H9 (cell line): Measurements from ENCODE around the gene STRN. TPM values are rescaled to one million over a fixed set of nuclear protein-coding genes. Genes with fewer than 3 reads are reported as not detected.
"Not testable (repeated sequence)": the region's sequence is repeated elsewhere in the genome, so short reads cannot be mapped to it uniquely, and the experiment has no call there.

ENCODE experiments used
- DNase-seq: peaks from one replicate; pipeline ENCODE4 v3.0.0-alpha.2; 2017
- H2AFZ ChIP-seq: one replicate; pipeline ENCODE4 v1.6.1; 2013; ENCODE audit warnings: mild to moderate bottlenecking, low read length, control low read depth, moderate library complexity
- H2AK5ac ChIP-seq: 2 replicates; pipeline ENCODE4 v1.6.1; 2013; ENCODE audit warnings: low read length, control low read depth, mixed read lengths; ENCODE audit not compliant: insufficient read length
- H2BK120ac ChIP-seq: one replicate; pipeline ENCODE4 v1.6.1; 2013; ENCODE audit warnings: low read depth, mild to moderate bottlenecking, low read length, control low read depth, inconsistent platforms; ENCODE audit not compliant: poor library complexity, severe bottlenecking
- H2BK12ac ChIP-seq: 2 replicates; pipeline ENCODE4 v1.6.1; 2013; ENCODE audit warnings: low read length, control low read depth, mixed read lengths, low read depth; ENCODE audit not compliant: insufficient read length
- H2BK15ac ChIP-seq: 2 replicates; pipeline ENCODE4 v1.6.1; 2013; ENCODE audit warnings: low read depth, low read length, control low read depth
- H2BK20ac ChIP-seq: one replicate; pipeline ENCODE4 v1.6.1; 2013; ENCODE audit warnings: low read depth, mild to moderate bottlenecking, low read length, control low read depth, inconsistent platforms; ENCODE audit not compliant: poor library complexity, severe bottlenecking
- H2BK5ac ChIP-seq: 2 replicates; pipeline ENCODE4 v1.6.1; 2013; ENCODE audit warnings: low read length, control low read depth, mixed read lengths; ENCODE audit not compliant: insufficient read length
- H3K14ac ChIP-seq: 2 replicates; pipeline ENCODE4 v1.6.1; 2013; ENCODE audit warnings: low read length, control low read depth; ENCODE audit not compliant: insufficient read depth
- H3K18ac ChIP-seq: 2 replicates; pipeline ENCODE4 v1.6.1; 2013; ENCODE audit warnings: low read depth, mild to moderate bottlenecking, mixed read lengths, low read length, control low read depth; ENCODE audit not compliant: insufficient read length
- H3K23ac ChIP-seq: 2 replicates; pipeline ENCODE4 v1.6.1; 2013; ENCODE audit warnings: low read length, control low read depth, mixed read lengths, low read depth; ENCODE audit not compliant: insufficient read length
- H3K23me2 ChIP-seq: 2 replicates; pipeline ENCODE4 v1.6.1; 2013; ENCODE audit warnings: low read depth, mild to moderate bottlenecking, mixed read lengths, low read length, control low read depth; ENCODE audit not compliant: insufficient read length, poor library complexity, severe bottlenecking
- H3K27ac ChIP-seq: 2 replicates; pipeline ENCODE4 v1.5.1; 2013; ENCODE audit warnings: low read length, control low read depth, mixed read lengths, low read depth; ENCODE audit not compliant: insufficient read length
- H3K27me3 ChIP-seq: 2 replicates; pipeline ENCODE4 v1.6.1; 2013; ENCODE audit warnings: low read length, control low read depth, inconsistent platforms; ENCODE audit not compliant: insufficient read depth
- H3K4ac ChIP-seq: 2 replicates; pipeline ENCODE4 v1.6.1; 2013; ENCODE audit warnings: low read depth, mild to moderate bottlenecking, control low read depth, inconsistent platforms, low read length, moderate library complexity
- H3K4me1 ChIP-seq: 2 replicates; pipeline ENCODE4 v1.6.1; 2013; ENCODE audit warnings: low read length, control low read depth, inconsistent platforms; ENCODE audit not compliant: insufficient read depth
- H3K4me2 ChIP-seq: 2 replicates; pipeline ENCODE4 v1.6.1; 2013; ENCODE audit warnings: low read length, control low read depth, mixed read lengths; ENCODE audit not compliant: insufficient read length, insufficient read depth
- H3K56ac ChIP-seq: 2 replicates; pipeline ENCODE4 v1.6.1; 2013; ENCODE audit warnings: low read depth, mild to moderate bottlenecking, mixed read lengths, low read length, control low read depth; ENCODE audit not compliant: insufficient read length
- H3K79me1 ChIP-seq: 2 replicates; pipeline ENCODE4 v1.6.1; 2013; ENCODE audit warnings: low read depth, mild to moderate bottlenecking, moderate library complexity, low read length, control low read depth, inconsistent platforms; ENCODE audit not compliant: insufficient read depth, poor library complexity, severe bottlenecking
- H3K79me2 ChIP-seq: 2 replicates; pipeline ENCODE4 v1.6.1; 2013; ENCODE audit warnings: low read length, control low read depth, inconsistent platforms; ENCODE audit not compliant: insufficient read depth
- H3K9ac ChIP-seq: 2 replicates; pipeline ENCODE4 v1.6.1; 2013; ENCODE audit warnings: low read length, control low read depth, mixed read lengths; ENCODE audit not compliant: insufficient read length; ENCODE audit errors: extremely low read depth
- H3K9me3 ChIP-seq: one replicate; pipeline ENCODE4 v1.6.1; 2013; ENCODE audit warnings: low read depth, low read length, inconsistent platforms; ENCODE audit not compliant: control insufficient read depth
- H3T11ph ChIP-seq: one replicate; pipeline ENCODE4 v1.6.1; 2013; ENCODE audit warnings: mild to moderate bottlenecking, low read length, control low read depth, inconsistent platforms
- H4K20me1 ChIP-seq: one replicate; pipeline ENCODE4 v1.6.1; 2013; ENCODE audit not compliant: control insufficient read depth, insufficient read length, insufficient read depth
- H4K5ac ChIP-seq: 2 replicates; pipeline ENCODE4 v1.6.1; 2013; ENCODE audit warnings: low read depth, mild to moderate bottlenecking, mixed read lengths, low read length, control low read depth; ENCODE audit not compliant: insufficient read length
- H4K8ac ChIP-seq: replicated peaks from 2 replicates; pipeline ENCODE4 v1.6.1; 2013; ENCODE audit warnings: low read length, control low read depth, mixed read lengths, low read depth; ENCODE audit not compliant: insufficient read length
- H4K91ac ChIP-seq: 2 replicates; pipeline ENCODE4 v1.6.1; 2013; ENCODE audit warnings: low read depth, mild to moderate bottlenecking, moderate library complexity, mixed read lengths, low read length, control low read depth; ENCODE audit not compliant: insufficient read length
- H3K27ac Mint-ChIP-seq, 3 experiments: 2 replicates in 2 of 3; 3 replicates in 1 of 3; pipeline ENCODE4 v1.8.0; 2020 to 2021; ENCODE audit warnings: mixed read lengths in 3 of 3, mild to moderate bottlenecking in 1 of 3, moderate library complexity in 1 of 3
- H3K27me3 Mint-ChIP-seq: 2 replicates; pipeline ENCODE4 v1.8.0; 2021; ENCODE audit warnings: low read depth, mild to moderate bottlenecking, moderate library complexity, mixed read lengths
- H3K36me3 Mint-ChIP-seq, 3 experiments: 2 replicates in 2 of 3; 3 replicates in 1 of 3; pipeline ENCODE4 v1.8.0; 2020 to 2021; ENCODE audit warnings: low read depth in 3 of 3, mixed read lengths in 3 of 3; ENCODE audit not compliant: insufficient read depth in 1 of 3
- H3K4me1 Mint-ChIP-seq, 2 experiments: 2 replicates each; pipeline ENCODE4 v1.8.0; 2020; ENCODE audit warnings: mixed read lengths in 2 of 2
- H3K4me3 Mint-ChIP-seq, 2 experiments: 2 replicates in 1 of 2; 3 replicates in 1 of 2; pipeline ENCODE4 v1.8.0; 2020 to 2021; ENCODE audit warnings: mild to moderate bottlenecking in 2 of 2, mixed read lengths in 2 of 2, moderate library complexity in 1 of 2
- H3K9me3 Mint-ChIP-seq, 2 experiments: 2 replicates in 1 of 2; 3 replicates in 1 of 2; pipeline ENCODE4 v1.8.0; 2020; ENCODE audit warnings: mild to moderate bottlenecking in 2 of 2, mixed read lengths in 2 of 2, moderate library complexity in 1 of 2
- CTCF ChIP-seq: fragments of 200-600 bp; sonication (generic); conservative IDR thresholded peaks from 3 replicates; pipeline ENCODE4 v1.8.0; 2021; ENCODE audit warnings: antibody characterized with exemption, mild to moderate bottlenecking
- WGBS: extraction: QIAGEN DNeasy Blood & Tissue Kit; methylation state at CpG from one replicate; pipeline ENCODE4 v1.1.7; 2013; ENCODE audit warnings: missing lambda C conversion rate, low lambda C conversion rate, mixed read lengths; ENCODE audit not compliant: insufficient read length; ENCODE audit errors: extremely low coverage; 5-methylcytosine and 5-hydroxymethylcytosine counted together
- total RNA-seq: library from RNA; stranded (reverse); gene quantifications from 2 replicates; pipeline ENCODE4 v1.2.1, GENCODE V29; 2021

The STRN gene
- total RNA-seq, 1 experiment from 2014 or later, result 31.7 TPM

DNA sequence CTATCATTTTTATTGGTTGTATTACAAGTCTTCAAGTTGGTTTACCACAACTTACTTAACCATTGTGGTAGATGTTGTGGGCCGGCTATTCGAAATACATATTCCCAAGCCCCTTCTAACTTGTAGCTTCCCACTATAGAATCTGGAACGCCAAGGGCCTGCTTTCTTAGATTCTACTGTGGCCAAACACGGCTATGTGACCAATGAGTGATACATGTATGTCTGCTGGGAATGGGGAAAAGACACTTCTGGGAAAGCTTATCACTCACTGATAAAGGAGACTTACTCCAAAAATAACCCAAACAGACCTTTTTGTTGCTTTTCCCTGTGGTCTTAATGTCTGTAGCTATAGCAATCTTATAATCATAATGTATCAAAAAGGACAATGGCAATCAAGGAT, 24.5 kb downstream of the STRN start:
- no peaks in the 10 kb centered on the region for H3K27me3 Mint-ChIP-seq
- no peak overlapping the region for H3K4me3 Mint-ChIP-seq
- Histone ChIP-seq H2AFZ (no peak overlapping the region), H4K20me1 (no peaks in the 10 kb centered on the region), H3K4me1 (no peaks in the 10 kb centered on the region), H2AK5ac (no peak overlapping the region), H4K8ac (no peak overlapping the region), H3K79me1 (peaks cover 3% of the 10 kb centered on the region), H2BK15ac (no peak overlapping the region), H3K27me3 (no peaks in the 10 kb centered on the region), H2BK12ac (no peak overlapping the region), H3K9ac (no peak overlapping the region), H3K9me3 (no peaks in the 10 kb centered on the region), H3K79me2 (peaks cover 1% of the 10 kb centered on the region; the same call in 1 of the 2 replicates), H3K4me2 (no peak overlapping the region), H3K18ac (no peak overlapping the region), H3T11ph (no peak overlapping the region), H4K91ac (no peak overlapping the region), H3K27ac (no peak overlapping the region), H3K14ac (no peak overlapping the region), H3K56ac (no peak overlapping the region), H3K23ac (no peak overlapping the region), H3K23me2 (no peaks in the 10 kb centered on the region), H3K4ac (no peak overlapping the region), H2BK120ac (no peak overlapping the region), H2BK20ac (no peak overlapping the region), H2BK5ac (no peak overlapping the region), H4K5ac (no peak overlapping the region)
- no peak overlapping the region for H3K27ac Mint-ChIP-seq
- no peaks in the 10 kb centered on the region; a peak in 2 of 7 replicates for H3K36me3 Mint-ChIP-seq
- no peaks in the 10 kb centered on the region for H3K9me3 Mint-ChIP-seq
- no CpG with 5 or more reads among the region's 4 CpGs for WGBS
- no peak for TF ChIP-seq CTCF
- H3K4me1 Mint-ChIP-seq, result no peaks in the 10 kb centered on the region
- no peak for DNase-seq

GRCh38 chr2:36936526-36936925, 29.8 kb downstream of the STRN start:
- not testable (repeated sequence) for H3T11ph ChIP-seq, H2BK5ac ChIP-seq, H2AFZ ChIP-seq, H3K79me2 ChIP-seq, H2BK15ac ChIP-seq, H3K9me3 ChIP-seq, H3K9ac ChIP-seq, DNase-seq, H3K4me2 ChIP-seq, H3K27me3 ChIP-seq, H3K79me1 ChIP-seq, H3K4me3 Mint-ChIP-seq, H3K9me3 Mint-ChIP-seq, H4K91ac ChIP-seq, H4K8ac ChIP-seq, H2AK5ac ChIP-seq, H2BK12ac ChIP-seq, H4K5ac ChIP-seq, H3K18ac ChIP-seq, H3K23ac ChIP-seq, H3K4me1 Mint-ChIP-seq, H3K14ac ChIP-seq, H3K23me2 ChIP-seq, H4K20me1 ChIP-seq, H3K36me3 Mint-ChIP-seq, H3K27me3 Mint-ChIP-seq, H3K4me1 ChIP-seq, H3K56ac ChIP-seq, H2BK20ac ChIP-seq, H3K4ac ChIP-seq, H3K27ac ChIP-seq, H2BK120ac ChIP-seq
- peak overlapping the region in 1 of 3 experiments; percentile 70; a peak in 1 of 7 replicates for H3K27ac Mint-ChIP-seq
